ENCODE data around the gene OR56A1.

- TF ChIP-seq CTCF (IDR thresholded peaks at IDR 0.05; ENCODE audit: low read depth, low read length, missing input control) (no peak), JUND (IDR thresholded peaks at IDR 0.05) (no peak), RAD21 (IDR thresholded peaks at IDR 0.05) (no peak), REST (IDR thresholded peaks at IDR 0.05) (no peak), GABPA (IDR thresholded peaks at IDR 0.05 in 1 of 2, conservative IDR thresholded peaks at IDR 0.05 in 1 of 2) (no peak), TAF1 (conservative IDR thresholded peaks at IDR 0.05) (no peak), MAX (IDR thresholded peaks at IDR 0.05) (no peak), EGR1 (IDR thresholded peaks at IDR 0.05; ENCODE audit: low read depth in 2 of 2) (no peak), NR2F2 (IDR thresholded peaks at IDR 0.05) (no peak), ZBTB33 (IDR thresholded peaks at IDR 0.05) (no peak)
These were observed 47.2 kb upstream of the OR56A1 start for GRCh38 chr11:6077723-6078122.

All from liver (tissue), 3 donors.